Endometrial microvascular endothelial cells (primary cell): ENCODE results near the gene DDX31. TPM values are rescaled to one million over a fixed set of nuclear protein-coding genes. Genes with fewer than 3 reads are reported as not detected.
"Not testable (repeated sequence)": the region's sequence is repeated elsewhere in the genome, so short reads cannot be mapped to it uniquely, and the experiment has no call there.

Experiments used
- in situ Hi-C: cut with HindIII; loops from 2 replicates; pipeline ENCODE4 v1.10.0; 2017; ENCODE audit warnings: low sequenced_read_pairs, low pct_unique_long_range_greater_than_20kb; ENCODE audit errors: inconsistent ontology term
- total RNA-seq: library from RNA; depleted of rRNA; stranded (reverse); fragments of >200 nt; gene quantifications from one replicate; pipeline ENCODE4 v1.2.3, GENCODE V29; 2015; ENCODE audit errors: inconsistent ontology term

DDX31 gene
- total RNA-seq: 14.7 TPM

DNA sequence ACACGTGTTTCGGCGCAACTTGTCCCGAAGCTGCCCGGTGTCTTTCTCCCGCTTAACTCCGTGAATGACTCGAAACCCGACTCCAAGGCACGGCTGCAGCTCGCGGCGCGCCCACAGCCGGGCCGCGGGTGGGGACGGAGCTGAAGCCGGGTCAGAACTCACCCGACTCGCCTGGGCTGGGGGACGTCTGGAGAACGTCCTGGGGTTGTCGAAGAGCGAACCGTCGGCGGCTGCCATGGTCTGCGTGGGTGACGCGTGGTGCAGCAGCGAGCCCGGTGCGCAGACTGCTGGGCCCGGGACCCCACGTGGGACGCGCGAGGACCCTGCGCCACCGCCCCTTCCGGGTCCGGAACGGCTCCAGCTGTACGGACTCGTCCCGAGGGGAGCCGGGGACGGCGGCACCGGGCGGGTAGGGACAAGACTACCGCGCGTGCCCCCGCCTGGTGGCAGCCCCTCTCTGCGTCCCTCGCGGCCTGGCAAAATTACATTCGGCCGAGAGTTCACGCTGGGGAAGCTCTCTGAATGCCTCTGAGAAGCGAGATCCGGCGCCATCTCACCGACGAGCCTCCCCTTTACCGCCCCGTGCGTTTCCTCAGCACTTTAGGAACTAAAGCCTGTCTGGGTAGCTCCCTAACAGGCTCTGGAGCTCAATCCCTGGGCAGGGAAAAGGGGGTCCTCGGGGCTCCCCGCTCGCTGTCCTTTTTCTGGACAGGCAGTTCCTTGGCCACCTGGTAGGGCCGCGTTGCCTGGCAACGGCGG is at the start of gene DDX31:
Gene DDX31, minus strand, starts transcription at position 286 of the 759 bp plus-strand sequence. Its CDS starts 49 bp downstream, at position 237.
- in situ Hi-C loops: no loop called here

DNA sequence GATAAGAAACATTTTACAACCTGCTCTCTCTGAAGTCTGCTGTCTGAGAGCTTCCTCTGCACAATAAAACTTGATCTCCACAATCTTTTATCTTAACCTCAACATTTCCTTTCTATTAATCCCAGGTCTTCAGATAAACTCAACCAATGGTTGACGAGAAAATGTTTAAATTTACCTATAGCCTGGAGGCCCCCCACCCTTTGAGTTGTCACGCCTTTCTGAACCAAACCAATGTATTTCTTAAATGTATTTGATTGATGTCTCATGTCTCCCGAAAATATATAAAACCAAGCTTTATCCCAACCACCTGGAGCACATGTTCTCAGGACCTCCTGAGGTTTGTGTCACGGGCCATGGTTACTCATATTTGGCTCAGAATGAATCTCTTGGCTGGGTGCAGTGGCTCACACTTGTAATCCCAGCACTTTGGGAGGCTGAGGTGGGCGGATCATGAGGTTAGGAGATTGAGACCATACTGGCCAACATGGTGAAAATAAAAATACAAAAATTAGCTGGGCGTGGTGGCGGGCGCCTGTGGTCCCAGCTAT is 48.7 kb upstream of the DDX31 start:
- in situ Hi-C loops: not testable (repeated sequence)

GRCh38 chr9:132717326-132717945 is 47.7 kb upstream of the DDX31 start:
- in situ Hi-C loops: no loop called here

DNA sequence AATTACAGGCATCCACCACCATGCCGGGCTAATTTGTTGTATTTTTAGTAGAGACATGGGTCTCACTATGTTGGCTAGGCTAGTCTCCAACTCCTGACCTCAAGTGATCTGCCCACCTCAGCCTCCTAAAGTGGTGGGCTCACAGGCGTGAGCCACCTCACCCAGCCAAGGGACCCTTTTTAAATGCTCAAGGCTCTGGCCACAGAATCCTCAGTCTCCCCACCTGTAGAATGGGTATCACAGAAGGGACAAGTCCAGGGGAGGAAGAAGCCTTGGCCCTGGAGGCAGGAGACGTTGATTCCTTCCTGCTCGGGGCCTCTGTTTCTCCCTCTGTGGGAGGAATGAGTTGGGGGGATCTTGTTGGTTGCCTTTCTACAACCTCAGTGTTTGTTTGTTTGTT is 46.2 kb upstream of the DDX31 start:
- in situ Hi-C loops: no loop called here

DNA sequence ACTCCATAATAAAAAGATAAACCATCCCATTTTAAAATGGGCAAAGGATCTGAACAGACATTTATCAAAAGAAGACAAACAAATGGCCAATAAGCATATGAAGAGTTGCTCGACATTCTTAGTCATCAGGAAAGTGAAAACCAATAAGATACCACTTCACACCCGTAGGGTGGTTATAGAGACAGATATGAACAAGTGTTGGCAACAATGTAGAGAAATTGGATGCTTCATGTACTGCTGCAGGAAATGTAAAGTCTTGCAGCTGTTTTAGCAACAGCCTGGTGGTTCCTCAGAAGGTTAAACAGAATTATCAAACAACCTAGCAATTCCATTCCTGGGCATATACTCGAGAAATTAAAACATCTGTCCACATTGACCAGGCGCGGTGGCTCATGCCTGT is 43.0 kb upstream of the DDX31 start:
- in situ Hi-C loops: no loop called here

DNA sequence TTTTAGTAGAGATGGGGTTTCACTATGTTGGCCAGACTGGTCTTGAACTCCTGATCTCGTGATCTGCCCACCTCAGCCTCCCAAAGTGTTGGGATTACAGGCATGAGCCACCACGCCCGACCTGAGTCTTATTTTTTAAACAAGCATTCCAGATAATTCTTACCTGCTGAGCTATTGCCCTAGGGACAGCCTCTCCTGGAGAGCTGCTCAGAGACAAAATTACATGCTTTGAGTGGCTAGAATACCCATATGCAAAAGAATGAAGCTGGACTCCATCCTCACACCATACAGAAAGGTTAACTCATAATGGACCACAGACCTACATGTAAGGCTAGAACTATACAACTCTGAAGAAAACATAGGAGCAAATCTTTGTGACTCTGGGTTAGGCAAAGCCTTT is 42.1 kb upstream of the DDX31 start:
- in situ Hi-C loops: no loop called here

DNA sequence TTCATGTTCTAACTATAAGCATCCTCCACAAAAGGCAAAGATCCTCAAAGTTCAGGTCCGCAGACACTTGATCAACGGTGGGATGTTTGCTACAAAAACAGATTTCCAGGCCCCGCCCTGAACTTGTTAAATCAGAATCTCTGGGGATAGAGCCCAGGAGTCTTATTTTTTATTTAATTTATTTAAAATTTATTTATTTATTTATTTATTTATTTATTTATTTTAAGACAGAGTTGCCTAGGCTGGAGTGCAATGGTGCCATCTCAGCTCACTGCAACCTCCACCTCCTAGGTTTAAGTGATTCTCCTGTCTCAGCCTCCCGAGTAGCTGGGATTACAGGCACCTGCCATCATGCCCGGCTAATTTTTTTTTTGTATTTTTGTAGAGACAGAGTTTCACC is 41.4 kb upstream of the DDX31 start:
- in situ Hi-C loops: not testable (repeated sequence)

- in situ Hi-C loops: no loop called here
Observed at GRCh38 chr9:132710333-132710732, 40.5 kb upstream of the DDX31 start.

- in situ Hi-C loops: no loop called here
Observed at GRCh38 chr9:132708769-132709430, 39.1 kb upstream of the DDX31 start.

DNA sequence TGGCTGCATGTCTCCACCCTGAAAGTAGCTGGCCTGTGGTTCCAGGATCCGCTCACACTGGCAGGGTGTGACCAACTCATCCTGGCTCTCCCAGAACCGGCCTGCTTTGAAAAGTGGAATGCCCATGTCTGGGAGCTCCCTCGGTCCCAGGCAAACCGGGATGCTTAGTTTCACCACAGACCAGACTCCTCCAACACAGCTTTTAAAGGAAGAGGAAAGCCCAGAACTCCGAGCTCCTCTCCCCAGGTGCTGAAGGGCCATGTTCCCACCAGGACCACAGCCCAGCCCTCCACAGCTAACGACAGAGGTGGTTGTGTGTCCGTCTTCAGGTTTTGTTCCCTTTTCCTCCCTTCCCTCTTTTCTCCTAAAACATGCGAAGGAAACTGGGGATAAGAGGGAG is 38.5 kb upstream of the DDX31 start:
- in situ Hi-C loops: no loop called here

DNA sequence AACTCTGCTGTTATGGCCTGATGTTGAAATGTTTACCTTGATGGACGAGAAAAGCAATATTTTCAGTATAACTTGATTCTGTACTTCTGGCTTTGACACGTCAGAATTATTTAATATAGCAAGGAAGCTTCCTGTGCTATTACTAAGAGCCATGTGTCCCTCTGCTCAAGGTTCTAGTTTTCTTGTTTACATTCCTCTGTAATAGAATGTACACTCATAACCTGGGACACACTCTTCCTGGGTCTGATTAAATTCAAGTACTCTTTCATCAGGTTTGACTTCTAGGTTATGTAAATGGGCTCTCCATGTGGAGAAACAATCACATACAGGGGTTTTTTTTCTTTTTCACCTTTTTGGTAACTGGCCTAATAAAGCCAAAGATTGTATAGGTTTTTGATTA is 33.6 kb upstream of the DDX31 start:
- in situ Hi-C loops: no loop called here

- in situ Hi-C loops: no loop called here
Observed at GRCh38 chr9:132702254-132702653, 32.5 kb upstream of the DDX31 start.

- in situ Hi-C loops: no loop called here
Observed at GRCh38 chr9:132699956-132700355, 30.2 kb upstream of the DDX31 start.

- in situ Hi-C loops: no loop called here
Observed at GRCh38 chr9:132698989-132699388, 29.2 kb upstream of the DDX31 start.

- in situ Hi-C loops: no loop called here
Observed at GRCh38 chr9:132697230-132697629, 27.4 kb upstream of the DDX31 start.

GRCh38 chr9:132694144-132694543 is 24.4 kb upstream of the DDX31 start:
- in situ Hi-C loops: no loop called here

- in situ Hi-C loops: no loop called here
Observed at GRCh38 chr9:132690696-132691095, 20.9 kb upstream of the DDX31 start.

DNA sequence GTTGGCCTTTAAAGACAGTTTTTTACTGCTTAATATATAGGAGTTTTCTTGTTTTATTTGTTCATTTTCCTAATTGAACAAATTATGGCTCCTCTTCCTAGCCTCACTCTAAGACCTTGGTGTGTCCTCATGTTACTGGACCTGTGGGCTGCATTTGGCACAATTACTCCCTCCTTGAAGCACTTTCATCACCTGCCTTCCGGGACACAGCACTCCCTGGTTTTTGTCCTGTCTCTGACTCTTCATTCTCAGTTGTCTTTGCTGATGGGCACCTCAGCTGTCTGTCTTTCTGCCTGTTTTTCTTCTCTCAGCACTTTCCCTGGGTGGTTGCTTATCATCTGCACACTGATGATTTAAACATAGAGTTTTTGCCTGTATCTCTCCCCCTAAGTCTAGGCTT is 14.1 kb upstream of the DDX31 start:
- in situ Hi-C loops: no loop called here

DNA sequence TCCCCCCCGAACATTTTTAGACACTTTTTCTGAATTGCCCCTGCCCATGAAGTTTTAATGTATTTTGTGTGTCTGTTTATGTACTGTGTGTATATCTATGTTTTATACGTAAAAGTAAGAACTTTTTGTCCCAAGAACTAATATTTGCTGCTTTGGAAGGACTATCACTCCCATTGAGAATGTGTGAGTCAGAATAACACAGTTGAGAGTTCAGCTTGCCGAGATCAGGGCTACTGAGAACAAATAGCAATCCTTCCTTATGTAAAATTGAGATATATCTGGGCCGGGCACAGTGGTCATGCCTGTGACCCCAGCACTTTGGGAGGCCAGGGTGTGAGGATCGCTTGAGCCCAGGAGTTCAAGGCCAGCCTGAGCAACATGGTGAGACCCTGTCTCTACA is 11.8 kb upstream of the DDX31 start:
- in situ Hi-C loops: no loop called here
